Stimulated activated CD4-positive, alpha-beta T cell treated with anti-CD3 and anti-CD28 coated beads, Interleukin-15, amount 100 ng/mL, for 1 hour (primary cell): ENCODE results near the gene TIGAR.

ENCODE experiments used
- DNase-seq, 2 donors: peaks; one replicate each; pipeline ENCODE4 v3.0.0-alpha.2; 2020; ENCODE audit warnings: low read depth in 1 of 2, low spot score in 1 of 2

Gene TIGAR

GRCh38 chr12:4282892-4283511, 38.0 kb upstream of the TIGAR start:
- DNase-seq = no peak

- DNase-seq = no peak
These were observed 37.3 kb upstream of the TIGAR start for GRCh38 chr12:4283512-4284255.

- no peak for DNase-seq
These were observed 36.7 kb upstream of the TIGAR start for GRCh38 chr12:4284306-4284705.

GRCh38 chr12:4285070-4285469, 35.9 kb upstream of the TIGAR start:
- no peak for DNase-seq

- no peak for DNase-seq
These were observed 34.8 kb upstream of the TIGAR start for GRCh38 chr12:4286228-4286627.

GRCh38 chr12:4286771-4287317, 34.2 kb upstream of the TIGAR start:
- DNase-seq = no peak

GRCh38 chr12:4287325-4288211, 33.4 kb upstream of the TIGAR start:
- no peak for DNase-seq

- DNase-seq = no peak
These were observed 32.5 kb upstream of the TIGAR start for GRCh38 chr12:4288296-4289131.

- DNase-seq = no peak
These were observed 31.7 kb upstream of the TIGAR start for GRCh38 chr12:4289231-4289878.

- no peak for DNase-seq
These were observed 30.8 kb upstream of the TIGAR start for GRCh38 chr12:4289998-4290790.

- no peak for DNase-seq
These were observed 28.5 kb upstream of the TIGAR start for GRCh38 chr12:4292341-4293073.

GRCh38 chr12:4293299-4293965, 27.6 kb upstream of the TIGAR start:
- no peak for DNase-seq

GRCh38 chr12:4293966-4294505, 27.0 kb upstream of the TIGAR start:
- no peak for DNase-seq

GRCh38 chr12:4296751-4297150, 24.3 kb upstream of the TIGAR start:
- no peak for DNase-seq

GRCh38 chr12:4297617-4298016, 23.4 kb upstream of the TIGAR start:
- no peak for DNase-seq

- no peak for DNase-seq
These were observed 20.1 kb upstream of the TIGAR start for GRCh38 chr12:4300883-4301282.

- no peak for DNase-seq
These were observed 19.0 kb upstream of the TIGAR start for GRCh38 chr12:4301932-4302501.

GRCh38 chr12:4302881-4303280, 18.1 kb upstream of the TIGAR start:
- DNase-seq = no peak
